HG03575 (cell line): ENCODE measurements around the gene TGFBR1.
A peak's percentile ranks its signal among the peaks of the same experiment; 100 is the strongest.

Source experiments
- ATAC-seq: cut with Tn5 transposase; IDR thresholded peaks from one replicate; pipeline ENCODE4 v1.9.1; 2021; ENCODE audit not compliant: unreplicated experiment, insufficient number of reproducible peaks, low FRiP score; ENCODE audit errors: extremely low read depth

Gene TGFBR1

DNA sequence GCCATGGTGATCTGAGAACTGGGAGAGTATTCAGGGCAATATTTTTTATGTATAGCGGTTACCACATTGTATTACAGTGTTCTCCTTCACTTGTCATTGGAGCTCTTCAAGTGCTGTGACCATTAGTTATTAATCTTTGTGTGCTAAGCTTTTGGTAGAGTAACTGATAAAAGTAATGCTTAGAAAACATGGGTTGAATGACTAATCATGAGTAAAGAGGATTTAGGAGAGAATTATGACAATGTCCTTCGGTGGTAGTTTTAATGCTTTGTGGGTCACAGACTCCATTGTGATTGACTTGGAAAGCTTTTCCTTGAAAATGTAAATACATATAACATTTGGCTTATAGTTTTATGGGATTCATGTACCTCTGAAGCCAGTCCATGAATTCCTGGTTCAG, 21.4 kb downstream of the TGFBR1 start:
- ATAC-seq: no peak

DNA sequence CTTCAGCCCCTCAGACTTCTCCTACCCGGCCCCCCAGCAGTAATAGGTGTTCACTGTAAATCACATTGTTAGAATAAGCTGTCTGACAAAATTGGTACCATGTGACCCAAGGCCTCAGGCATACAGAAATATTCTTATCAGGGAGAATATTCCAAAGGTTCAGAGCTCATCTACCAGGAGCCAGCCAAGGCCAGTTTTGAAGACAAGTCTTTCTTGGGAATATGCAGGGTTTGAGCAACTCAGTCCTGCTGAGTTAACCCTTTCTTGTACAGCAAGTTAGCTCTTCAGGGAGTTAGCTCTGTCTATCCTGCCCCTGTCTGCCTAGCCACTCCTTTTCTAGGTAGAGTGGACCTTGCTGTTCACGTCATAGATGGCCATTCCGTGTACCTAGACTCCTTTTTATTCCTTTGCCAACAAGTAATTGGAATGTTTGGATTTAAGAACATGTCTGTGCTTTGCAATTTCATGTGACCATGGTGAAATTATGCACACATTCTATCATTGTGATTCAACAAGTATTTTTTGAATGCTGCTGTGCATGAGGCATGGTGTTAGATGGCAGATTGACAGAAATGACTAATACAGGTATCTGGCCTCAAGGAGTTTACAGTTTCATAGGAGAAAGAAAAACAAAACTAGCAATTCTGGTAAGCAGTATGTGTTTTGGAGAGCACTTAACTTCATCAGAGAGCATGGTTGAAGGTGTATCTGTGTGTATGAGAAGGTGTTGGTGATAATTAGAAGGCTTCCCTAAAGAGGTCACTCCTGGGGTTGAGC, 22.6 kb downstream of the TGFBR1 start:
- no peak for ATAC-seq

DNA sequence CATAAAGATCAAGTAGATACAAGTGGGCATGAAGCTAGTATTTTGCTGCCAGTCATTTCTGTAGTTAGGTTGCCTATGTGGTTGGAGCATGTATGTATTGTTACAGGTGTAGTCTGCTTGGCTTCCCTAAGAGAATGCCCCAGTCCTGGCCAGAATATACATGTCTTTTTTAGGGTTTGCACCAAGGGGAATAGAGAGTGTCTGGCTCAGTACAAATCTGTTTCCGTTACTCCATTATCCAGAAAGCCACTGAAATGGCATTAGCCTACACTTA, 23.2 kb downstream of the TGFBR1 start:
- ATAC-seq: no peak

DNA sequence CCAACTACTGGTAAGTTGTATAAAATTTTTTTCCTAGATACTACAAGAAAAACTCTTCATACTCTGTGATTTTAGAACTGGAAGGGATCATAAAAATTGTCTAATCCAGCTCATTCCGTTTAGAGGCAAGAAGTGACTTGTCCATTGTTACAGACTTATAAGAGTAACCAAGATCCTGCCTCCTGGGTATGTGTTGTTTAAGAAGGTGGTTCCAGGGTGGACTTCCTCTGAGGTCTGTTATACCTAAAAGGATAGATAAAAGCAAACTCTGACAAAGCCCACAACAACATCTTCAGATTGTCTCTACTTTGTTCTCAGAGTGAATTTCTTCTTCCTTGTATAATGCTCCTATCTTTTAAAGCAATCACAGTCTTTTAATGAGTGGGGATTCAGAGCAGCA, 24.2 kb downstream of the TGFBR1 start:
- no peak for ATAC-seq

DNA sequence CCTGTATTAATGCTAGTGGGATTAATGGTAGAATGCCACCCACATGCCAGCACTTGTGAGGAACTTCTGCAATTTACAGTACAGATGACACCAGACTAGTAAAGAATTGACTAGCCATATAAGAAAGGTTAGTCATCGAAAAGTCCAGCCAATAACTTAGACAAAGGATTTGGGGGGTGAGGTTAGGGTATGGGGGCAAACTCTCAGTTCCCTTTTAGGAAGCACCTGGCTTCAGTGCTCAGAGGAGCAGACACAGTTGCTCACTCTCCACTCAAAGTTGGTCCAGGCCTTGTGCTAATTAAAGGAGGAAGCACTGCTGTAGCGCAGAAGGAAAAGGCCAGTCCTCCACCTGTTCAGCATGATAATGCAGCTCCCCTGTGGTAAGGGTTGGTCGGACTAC, 25.2 kb downstream of the TGFBR1 start:
- ATAC-seq: peak; percentile 53

DNA sequence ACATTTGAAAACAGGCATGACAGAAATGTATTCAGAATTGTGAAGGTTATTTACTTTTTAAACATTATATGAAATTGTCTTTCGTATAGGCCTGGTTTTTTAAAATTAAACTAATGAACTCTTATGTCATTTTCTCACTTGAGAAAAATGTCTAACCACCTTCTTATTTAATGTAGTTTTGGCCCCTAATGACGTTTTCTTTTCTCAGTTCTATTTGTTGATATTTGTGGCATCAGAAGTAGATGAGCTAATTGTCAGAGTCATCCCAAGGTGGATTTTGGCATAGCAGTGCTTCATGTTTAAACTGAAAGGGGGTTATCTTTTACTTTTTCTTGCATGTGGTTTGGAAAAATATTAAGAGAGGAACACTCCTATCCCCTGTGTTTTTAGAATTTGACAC, 28.2 kb downstream of the TGFBR1 start:
- no peak for ATAC-seq

DNA sequence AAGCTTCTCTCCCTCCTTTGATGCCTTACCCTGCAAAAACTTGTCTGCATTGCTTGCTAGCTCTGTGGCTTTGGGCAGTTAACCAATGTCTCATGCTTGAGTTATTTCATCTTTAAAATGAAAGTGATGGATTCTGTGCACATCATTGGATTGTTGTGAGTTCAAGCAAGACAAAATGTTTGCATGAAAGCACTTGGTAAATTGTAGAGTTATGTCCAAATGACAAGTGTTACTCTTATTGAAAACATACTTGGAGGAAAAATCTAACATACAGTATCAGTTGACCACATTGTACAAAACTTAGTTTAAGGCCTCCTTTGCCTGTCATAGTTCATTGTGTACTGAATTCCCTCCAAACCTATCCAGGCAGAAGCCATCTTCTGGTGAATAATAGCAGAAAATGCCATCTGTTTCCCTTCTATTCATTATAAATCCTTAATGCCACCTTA, 30.0 kb downstream of the TGFBR1 start:
- ATAC-seq: no peak

DNA sequence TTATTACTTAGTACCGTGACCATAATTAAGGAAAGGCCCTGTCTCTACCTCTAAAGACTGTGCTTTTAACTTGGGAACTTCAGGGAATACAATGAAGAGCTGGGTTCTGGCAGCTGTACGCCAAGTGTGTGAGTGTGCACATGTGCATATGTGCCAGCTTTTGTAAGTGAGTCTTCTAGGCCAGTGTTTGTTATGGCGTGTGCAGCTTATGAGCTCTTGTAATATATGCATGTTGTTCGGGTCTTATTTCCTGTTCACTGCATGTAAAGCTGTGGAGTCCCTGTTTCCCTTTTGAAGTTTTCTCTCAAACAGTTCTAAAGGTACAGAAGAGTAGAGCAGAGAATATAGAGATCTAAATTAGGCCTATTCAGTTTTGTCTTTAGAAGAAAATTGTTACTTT, 30.5 kb downstream of the TGFBR1 start:
- no peak for ATAC-seq

DNA sequence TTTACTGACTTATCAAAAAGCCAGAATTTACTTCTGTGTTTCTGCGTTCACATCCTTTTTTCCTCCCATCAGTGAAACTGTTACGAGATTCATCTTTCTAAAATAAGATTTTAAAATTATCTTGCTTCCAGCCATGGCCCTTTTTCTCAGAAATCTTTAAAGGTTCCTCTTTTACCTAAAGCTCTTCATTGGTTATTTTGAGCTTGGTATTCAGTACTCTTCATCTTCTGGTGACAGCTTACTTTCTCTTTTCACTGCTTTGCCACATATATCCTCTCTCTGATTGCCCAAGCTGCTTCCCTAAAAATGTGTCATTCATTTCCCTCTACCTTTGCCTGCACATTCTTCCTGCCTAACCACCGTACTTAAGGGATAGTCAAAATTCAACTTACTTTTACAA, 32.3 kb downstream of the TGFBR1 start:
- ATAC-seq: no peak

DNA sequence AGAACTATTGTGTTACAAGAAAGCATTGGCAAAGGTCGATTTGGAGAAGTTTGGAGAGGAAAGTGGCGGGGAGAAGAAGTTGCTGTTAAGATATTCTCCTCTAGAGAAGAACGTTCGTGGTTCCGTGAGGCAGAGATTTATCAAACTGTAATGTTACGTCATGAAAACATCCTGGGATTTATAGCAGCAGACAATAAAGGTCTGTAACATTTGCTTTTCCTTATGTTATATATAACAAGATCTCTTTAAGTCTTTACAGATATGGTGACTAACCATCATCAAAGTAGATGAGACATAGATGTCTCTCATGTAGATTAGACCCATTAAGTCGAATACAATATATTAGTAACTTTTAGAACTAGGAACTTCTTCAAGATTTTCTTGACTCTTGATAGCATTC, 33.0 kb downstream of the TGFBR1 start:
- ATAC-seq: no peak

DNA sequence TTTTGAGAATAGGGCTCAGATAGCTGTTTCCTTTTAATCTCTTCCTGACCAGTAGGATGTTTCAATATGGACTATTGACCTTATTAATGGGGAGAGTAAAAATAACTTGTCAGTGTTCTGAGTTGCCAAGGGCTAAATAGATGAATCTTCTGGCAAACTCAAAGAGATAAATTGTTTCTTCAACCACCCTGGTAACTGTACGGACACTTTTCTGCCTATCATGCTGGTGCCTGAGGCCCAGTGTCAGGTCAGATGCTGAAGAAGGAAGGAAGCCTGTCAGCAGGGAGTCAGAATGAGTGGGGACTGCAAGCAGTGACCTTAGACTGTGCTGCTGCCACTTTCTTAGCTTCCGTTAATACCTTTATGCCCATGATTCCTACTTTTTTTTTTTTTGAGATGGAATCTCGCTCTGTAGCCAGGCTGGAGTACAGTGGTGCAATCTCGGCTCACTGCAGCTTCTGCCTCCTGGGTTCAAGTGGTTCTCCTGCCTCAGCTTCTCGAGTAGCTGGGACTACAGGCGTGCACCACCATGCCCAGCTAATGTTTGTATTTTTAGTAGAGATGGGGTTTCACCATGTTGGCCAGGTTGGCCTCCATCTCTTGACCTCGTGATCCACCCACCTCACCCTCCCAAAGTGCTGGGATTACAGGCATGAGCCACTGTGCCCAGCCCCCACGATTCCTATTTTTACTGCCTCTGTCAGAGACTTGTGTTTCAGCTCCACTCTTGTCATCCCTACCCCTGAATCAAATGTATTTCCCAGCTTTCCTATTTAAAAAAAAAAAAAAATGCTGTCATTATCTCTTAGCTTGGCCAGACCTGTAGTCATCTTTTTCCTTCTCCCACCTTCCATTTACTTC, 33.7 kb downstream of the TGFBR1 start:
- ATAC-seq: no peak

DNA sequence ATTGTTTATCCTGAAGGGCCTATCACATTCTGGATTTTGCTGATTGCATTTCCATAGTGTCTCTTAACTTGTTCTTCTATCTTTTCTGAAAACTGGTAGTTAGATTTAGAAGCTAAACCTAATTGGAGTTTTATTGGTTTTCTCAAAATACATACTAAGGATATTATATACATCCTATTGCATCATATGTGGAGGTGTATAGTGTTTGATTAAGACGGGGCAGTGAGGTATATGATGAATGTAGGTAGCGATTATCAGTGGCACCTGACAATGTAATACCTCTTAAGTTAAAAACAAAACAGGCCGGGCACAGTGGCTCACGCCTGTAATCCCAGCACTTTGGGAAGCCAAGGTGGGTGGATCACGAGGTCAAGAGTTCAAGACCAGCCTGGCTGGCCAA, 35.0 kb downstream of the TGFBR1 start:
- no peak for ATAC-seq

DNA sequence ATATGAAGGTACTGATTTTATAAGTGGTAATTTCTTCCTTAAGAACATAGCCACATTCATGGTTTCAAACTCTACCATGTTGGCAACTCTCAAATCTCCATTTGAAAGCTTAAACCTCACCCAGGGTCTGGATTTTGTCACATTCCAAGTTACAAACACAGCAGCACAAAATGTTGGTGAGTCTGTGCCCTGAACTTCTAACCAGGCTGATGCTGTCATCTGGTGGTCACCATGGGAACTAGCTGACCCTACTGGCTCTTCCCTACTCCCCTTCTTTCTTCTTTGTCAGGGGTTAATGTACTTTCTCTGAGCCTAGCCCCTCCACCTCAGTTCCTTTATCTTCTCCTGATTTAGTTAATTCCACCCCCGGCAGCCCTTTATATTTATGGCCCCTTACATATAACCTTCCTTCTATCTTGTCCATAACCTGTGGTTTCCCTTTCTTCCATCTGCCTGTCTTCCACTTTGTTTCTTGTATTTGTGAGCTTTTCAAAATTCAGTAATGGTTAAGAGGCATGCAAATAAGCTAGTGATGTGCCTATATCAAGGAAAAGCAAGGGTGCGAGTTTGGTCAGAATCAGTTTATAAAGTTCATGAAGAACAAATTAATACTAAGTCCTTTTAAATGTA, 35.9 kb downstream of the TGFBR1 start:
- no peak for ATAC-seq

DNA sequence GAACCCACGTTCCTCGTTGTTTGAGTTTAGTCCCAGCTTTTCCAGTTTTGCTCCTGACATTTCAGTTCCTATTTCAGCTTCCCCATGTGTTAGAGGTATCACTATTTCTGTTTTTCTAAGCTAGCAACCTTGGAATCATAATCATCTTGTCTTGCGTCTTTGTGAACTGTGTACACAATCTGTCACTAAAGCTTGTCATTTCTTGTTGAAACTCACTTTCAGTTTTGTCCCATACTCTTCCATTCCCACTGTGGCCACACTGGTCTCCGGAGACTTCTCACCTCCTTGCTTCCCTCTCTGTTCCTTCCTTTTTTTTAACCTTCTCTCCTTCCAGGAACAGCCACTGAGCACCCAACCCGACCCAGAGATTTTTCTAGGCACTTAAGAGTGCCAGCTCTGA, 36.9 kb downstream of the TGFBR1 start:
- no peak for ATAC-seq

DNA sequence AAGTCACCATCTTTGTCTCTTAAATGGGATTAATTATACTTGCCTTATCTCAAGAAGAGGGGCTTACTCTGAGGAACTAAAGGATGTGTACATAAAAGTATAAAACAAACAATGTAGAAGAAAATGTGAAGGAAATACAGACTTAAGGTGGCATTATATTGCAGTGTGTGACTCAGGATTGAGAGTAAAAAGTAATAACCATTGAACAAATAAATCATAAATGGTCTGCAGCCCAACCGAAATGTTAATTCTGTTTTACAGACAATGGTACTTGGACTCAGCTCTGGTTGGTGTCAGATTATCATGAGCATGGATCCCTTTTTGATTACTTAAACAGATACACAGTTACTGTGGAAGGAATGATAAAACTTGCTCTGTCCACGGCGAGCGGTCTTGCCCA, 37.4 kb downstream of the TGFBR1 start:
- ATAC-seq: no peak

DNA sequence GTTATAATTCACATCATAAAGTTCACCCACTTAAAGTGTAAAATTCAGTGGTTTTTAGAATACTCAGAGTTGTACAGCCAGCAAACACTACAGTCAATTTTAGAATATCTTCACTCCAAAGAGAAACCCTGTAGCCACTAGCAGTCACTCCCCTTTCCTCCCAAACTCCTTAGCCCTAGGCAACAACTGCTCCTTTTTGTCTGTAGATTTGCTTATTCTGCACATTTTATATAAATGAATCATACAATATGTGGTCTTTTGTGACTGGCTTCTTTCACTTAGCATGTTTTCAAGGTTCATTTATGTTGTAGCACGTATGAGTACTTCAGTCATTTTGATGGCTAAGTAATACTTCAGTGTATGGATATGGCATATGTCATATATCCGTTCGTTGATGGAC, 38.7 kb downstream of the TGFBR1 start:
- ATAC-seq: no peak

DNA sequence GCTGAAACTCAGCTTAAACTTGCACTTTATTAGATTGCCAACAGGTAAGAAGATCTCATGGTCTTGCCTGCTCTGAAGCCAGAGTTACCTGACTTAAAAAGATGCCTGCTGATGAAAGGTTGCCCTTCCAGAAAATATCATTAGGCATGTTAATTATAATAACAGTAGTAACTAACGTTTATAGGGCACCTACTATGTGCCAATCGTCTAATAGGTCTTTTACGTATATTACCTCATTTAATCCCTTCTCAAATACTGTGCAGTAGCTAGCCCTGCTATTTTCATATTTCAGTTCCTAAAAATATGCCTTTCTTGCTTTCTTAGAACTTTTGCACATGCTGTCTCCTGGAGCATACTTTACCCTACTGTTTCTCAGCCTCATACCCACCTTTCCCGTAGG, 40.1 kb downstream of the TGFBR1 start:
- no peak for ATAC-seq

DNA sequence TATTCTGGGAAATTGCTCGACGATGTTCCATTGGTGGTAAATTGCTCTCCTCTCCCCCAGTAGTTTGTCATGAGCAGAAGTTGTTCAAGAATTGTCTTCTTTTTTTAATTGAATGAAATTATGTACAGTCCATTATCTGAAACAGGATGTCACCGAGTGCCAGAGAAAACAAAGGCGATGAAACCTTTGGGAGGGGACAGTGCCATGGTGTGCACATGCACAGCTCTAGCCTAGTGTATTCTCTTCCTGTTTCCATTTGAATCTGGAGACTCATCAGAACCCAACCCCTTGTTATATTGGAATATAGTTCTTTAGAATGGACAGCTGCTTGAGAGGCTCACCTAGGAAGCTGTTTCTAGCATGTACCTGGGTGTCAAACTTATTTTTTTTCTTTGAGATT, 41.7 kb downstream of the TGFBR1 start:
- no peak for ATAC-seq

DNA sequence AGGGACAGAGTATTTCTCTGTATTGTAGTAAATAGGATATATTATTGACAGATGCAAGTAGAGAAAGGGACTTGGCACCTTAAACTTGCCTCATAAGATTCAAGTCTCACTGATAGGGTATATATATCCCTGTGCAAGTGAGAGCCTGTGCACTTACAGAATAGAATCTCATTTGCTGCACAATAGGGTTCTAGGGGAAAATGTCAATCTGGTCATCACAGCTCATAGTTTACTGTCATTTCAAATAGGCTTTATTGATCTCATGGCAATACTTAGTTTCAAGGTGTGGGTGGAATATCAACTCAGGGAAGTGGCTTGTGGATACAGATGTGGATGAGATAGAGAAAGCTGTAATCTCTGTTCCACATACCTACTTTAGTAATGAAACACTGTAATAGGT, 42.3 kb downstream of the TGFBR1 start:
- no peak for ATAC-seq

DNA sequence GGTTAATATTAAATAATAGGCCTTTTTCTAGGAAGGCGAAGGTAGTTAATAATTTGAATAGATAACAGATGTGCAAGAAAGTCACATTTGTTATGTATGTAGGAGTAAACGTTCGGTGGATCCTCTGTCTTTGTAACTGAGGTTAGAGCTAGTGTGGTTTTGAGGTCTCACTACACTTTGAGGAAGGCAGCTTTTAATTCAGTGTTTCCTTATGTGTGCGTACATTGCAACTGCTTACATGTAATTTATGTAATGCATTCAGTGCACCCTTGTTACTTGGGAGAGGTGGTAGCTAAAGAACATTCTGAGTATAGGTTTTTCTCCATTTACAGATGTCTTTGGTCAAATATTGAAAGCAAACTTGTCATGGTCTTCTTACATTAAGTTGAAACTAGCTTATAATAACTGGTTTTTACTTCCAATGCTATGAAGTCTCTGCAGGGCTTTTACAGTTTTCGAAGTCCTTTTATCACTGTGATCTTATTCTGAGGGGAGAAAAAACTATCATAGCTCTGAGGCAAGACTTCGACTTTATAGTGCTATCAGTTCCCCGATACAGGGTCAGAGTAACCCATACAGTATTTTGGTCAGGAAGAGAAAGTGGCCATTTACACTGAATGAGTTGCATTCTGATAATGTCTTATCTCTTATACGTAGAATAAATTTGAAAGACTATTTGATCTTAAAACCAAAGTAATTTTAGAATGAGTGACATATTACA, 45.7 kb downstream of the TGFBR1 start:
- ATAC-seq: no peak
